ENCODE results near the gene IL17D.

GRCh38 chr13:20699715-20700114 is 3.8 kb upstream of the IL17D start:
- no peak for TF ChIP-seq POLR2A (IDR thresholded peaks at IDR 0.05)
- no peak for TF ChIP-seq CTCF (IDR thresholded peaks at IDR 0.05)
